ENCODE data around the gene KCNG3. TPM values are rescaled to one million over a fixed set of nuclear protein-coding genes. Genes with fewer than 3 reads are reported as not detected.

The KCNG3 gene
- total and polyA plus RNA-seq, 7 donors, result not detected

- 51 to 62% (median 61%) methylated on average over 5 of the region's 5 CpGs for WGBS, 3 donors
- no peaks in the 10 kb centered on the region for H3K36me3 ChIP-seq (ENCODE audit: insufficient read depth in 1 of 2, low read depth in 1 of 2)
- H3K27me3 ChIP-seq (ENCODE audit: insufficient read depth in 3 of 3, low read length in 2 of 3), result no peaks in the 10 kb centered on the region
- H3K4me1 ChIP-seq, result no peaks in the 10 kb centered on the region
- peak; percentile 50 for TF ChIP-seq CTCF (IDR thresholded peaks at IDR 0.05)
- no peak overlapping the region for H3K4me3 ChIP-seq
- peak in 2 of 4 donors; percentile 48 to 55 for ATAC-seq
- no peaks in the 10 kb centered on the region for H3K9me3 ChIP-seq
- intact Hi-C loops (cut with DNase I), result loop anchor here (5.0 kb wide), 2 partner anchors 149 to 154 kb away; no protein-coding TSS in a partner anchor
- DNase-seq, result no peak
- no peak overlapping the region for H3K27ac ChIP-seq
Measured at GRCh38 chr2:42513252-42513918, 19.6 kb upstream of the KCNG3 start.

GRCh38 chr2:42510608-42511243 lies 16.9 kb upstream of the KCNG3 start:
- no peaks in the 10 kb centered on the region for H3K4me1 ChIP-seq
- no peak for DNase-seq
- intact Hi-C loops (cut with DNase I), result loop anchor here (5.0 kb wide), 2 partner anchors 152 to 157 kb away; no protein-coding TSS in a partner anchor
- no peak overlapping the region for H3K27ac ChIP-seq
- no peak for ATAC-seq
- H3K36me3 ChIP-seq (ENCODE audit: insufficient read depth in 1 of 2, low read depth in 1 of 2), result no peaks in the 10 kb centered on the region
- 13 to 15% (median 15%) methylated on average over 2 of the region's 2 CpGs for WGBS, 3 donors
- no peak overlapping the region for H3K4me3 ChIP-seq
- TF ChIP-seq CTCF (IDR thresholded peaks at IDR 0.05), result no peak
- H3K27me3 ChIP-seq (ENCODE audit: insufficient read depth in 3 of 3, low read length in 2 of 3), result no peaks in the 10 kb centered on the region
- H3K9me3 ChIP-seq, result no peaks in the 10 kb centered on the region

GRCh38 chr2:42510191-42510590 lies 16.4 kb upstream of the KCNG3 start:
- Histone ChIP-seq H3K36me3 (ENCODE audit: insufficient read depth in 1 of 2, low read depth in 1 of 2) (no peaks in the 10 kb centered on the region), H3K4me3 (no peak overlapping the region), H3K27me3 (ENCODE audit: insufficient read depth in 3 of 3, low read length in 2 of 3) (no peaks in the 10 kb centered on the region), H3K9me3 (no peaks in the 10 kb centered on the region), H3K27ac (no peak overlapping the region), H3K4me1 (no peaks in the 10 kb centered on the region)
- ATAC-seq (no peak), DNase-seq (no peak)
- 72 to 73% (median 72%) methylated on average over 6 of the region's 6 CpGs for WGBS, 3 donors
- intact Hi-C loops (cut with DNase I), result loop anchor here (5.0 kb wide), 2 partner anchors 152 to 157 kb away; no protein-coding TSS in a partner anchor
- no peak for TF ChIP-seq CTCF (IDR thresholded peaks at IDR 0.05)

- Histone ChIP-seq H3K36me3 (ENCODE audit: insufficient read depth in 1 of 2, low read depth in 1 of 2) (no peaks in the 10 kb centered on the region), H3K4me3 (no peak overlapping the region), H3K27ac (no peak overlapping the region), H3K4me1 (no peaks in the 10 kb centered on the region), H3K9me3 (no peaks in the 10 kb centered on the region), H3K27me3 (ENCODE audit: insufficient read depth in 3 of 3, low read length in 2 of 3) (peaks cover 0 to 6% (median 0%) of the 10 kb centered on the region in 3 donors)
- intact Hi-C loops (cut with DNase I), result no loop called here
- 85 to 92% (median 86%) methylated on average over 10 of the region's 10 CpGs for WGBS, 3 donors
- no peak for TF ChIP-seq CTCF (IDR thresholded peaks at IDR 0.05)
- ATAC-seq, result no peak
- DNase-seq, result no peak
Measured at GRCh38 chr2:42504364-42505230, 10.8 kb upstream of the KCNG3 start.
